ENCODE measurements around the gene KCNJ10.

The KCNJ10 gene

DNA sequence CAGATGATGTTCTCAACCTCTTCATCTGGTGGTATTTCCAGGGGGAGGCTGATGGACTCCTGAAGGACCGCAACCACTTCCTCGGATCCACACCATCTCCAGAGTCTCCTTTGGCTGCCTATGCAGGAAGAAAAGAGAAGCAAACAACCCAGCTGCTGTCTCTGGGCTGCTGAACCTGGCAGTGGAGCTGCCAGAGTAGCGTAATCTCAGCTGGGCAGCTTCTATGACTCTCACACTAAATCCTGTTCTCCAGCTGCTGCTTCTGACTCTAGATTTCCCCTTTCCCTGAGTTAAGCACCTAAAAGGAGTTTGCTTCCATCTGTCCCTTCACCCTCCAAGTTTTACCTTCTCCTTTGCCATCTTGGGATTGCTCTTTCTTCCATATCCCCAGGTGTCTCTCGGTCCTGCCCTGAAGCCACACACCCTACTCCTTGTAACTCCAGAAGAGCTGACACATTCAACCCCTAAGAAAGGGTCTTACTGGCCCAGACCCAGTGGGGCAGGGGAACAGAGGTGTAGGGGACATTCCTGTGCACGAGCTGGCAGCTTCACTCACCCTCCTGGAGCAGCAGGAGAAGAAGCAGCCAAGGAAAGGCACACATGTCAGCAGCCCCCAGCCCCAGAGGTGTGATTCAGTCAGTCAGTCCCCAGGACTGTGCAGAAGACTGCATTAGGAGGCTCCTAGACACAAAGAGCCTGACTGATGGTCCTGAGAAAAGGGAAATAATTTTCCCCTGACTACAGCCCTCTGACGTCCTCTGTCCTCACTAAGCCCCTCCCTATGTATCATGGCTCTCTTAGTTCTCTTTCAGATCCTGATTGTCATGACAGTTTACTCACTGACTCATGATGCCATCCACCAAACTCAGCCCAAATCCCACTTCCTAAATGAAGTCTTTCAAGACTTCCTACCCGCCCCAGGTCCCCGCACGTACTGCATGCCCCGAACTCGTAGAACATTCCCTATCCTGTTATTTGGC is 116.1 kb downstream of the KCNJ10 start, which contains the start of gene SLAMF9:
Gene SLAMF9, minus strand, starts transcription at position 702 of the 980 bp plus-strand sequence. Its CDS starts 100 bp downstream, at position 602.
- TF ChIP-seq, protein P1, sequence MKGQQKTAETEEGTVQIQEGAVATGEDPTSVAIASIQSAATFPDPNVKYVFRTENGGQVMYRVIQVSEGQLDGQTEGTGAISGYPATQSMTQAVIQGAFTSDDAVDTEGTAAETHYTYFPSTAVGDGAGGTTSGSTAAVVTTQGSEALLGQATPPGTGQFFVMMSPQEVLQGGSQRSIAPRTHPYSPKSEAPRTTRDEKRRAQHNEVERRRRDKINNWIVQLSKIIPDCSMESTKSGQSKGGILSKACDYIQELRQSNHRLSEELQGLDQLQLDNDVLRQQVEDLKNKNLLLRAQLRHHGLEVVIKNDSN (IDR thresholded peaks at IDR 0.05), result no peak
- TF ChIP-seq, protein P2, sequence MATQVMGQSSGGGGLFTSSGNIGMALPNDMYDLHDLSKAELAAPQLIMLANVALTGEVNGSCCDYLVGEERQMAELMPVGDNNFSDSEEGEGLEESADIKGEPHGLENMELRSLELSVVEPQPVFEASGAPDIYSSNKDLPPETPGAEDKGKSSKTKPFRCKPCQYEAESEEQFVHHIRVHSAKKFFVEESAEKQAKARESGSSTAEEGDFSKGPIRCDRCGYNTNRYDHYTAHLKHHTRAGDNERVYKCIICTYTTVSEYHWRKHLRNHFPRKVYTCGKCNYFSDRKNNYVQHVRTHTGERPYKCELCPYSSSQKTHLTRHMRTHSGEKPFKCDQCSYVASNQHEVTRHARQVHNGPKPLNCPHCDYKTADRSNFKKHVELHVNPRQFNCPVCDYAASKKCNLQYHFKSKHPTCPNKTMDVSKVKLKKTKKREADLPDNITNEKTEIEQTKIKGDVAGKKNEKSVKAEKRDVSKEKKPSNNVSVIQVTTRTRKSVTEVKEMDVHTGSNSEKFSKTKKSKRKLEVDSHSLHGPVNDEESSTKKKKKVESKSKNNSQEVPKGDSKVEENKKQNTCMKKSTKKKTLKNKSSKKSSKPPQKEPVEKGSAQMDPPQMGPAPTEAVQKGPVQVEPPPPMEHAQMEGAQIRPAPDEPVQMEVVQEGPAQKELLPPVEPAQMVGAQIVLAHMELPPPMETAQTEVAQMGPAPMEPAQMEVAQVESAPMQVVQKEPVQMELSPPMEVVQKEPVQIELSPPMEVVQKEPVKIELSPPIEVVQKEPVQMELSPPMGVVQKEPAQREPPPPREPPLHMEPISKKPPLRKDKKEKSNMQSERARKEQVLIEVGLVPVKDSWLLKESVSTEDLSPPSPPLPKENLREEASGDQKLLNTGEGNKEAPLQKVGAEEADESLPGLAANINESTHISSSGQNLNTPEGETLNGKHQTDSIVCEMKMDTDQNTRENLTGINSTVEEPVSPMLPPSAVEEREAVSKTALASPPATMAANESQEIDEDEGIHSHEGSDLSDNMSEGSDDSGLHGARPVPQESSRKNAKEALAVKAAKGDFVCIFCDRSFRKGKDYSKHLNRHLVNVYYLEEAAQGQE (IDR thresholded peaks at IDR 0.05; ENCODE audit: low read depth), result no peak
- no peak for TF ChIP-seq TAF1 (IDR thresholded peaks at IDR 0.05; ENCODE audit: low read depth)
- TF ChIP-seq NFIC (IDR thresholded peaks at IDR 0.05), result no peak
- TF ChIP-seq YY1 (IDR thresholded peaks at IDR 0.05; ENCODE audit: low read depth), result no peak
- TF ChIP-seq ZBTB7A (IDR thresholded peaks at IDR 0.05; ENCODE audit: low read depth), result no peak
- TF ChIP-seq TEAD4 (IDR thresholded peaks at IDR 0.05), result no peak
- TF ChIP-seq TCF12 (IDR thresholded peaks at IDR 0.05; ENCODE audit: low read depth), result no peak
- TF ChIP-seq, protein P3, sequence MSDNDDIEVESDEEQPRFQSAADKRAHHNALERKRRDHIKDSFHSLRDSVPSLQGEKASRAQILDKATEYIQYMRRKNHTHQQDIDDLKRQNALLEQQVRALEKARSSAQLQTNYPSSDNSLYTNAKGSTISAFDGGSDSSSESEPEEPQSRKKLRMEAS (IDR thresholded peaks at IDR 0.05), result no peak
- TF ChIP-seq EGR1 (IDR thresholded peaks at IDR 0.05), result no peak
- no peak for TF ChIP-seq FOXM1 (IDR thresholded peaks at IDR 0.05; ENCODE audit: borderline replicate concordance, low read depth)
- TF ChIP-seq CEBPB (IDR thresholded peaks at IDR 0.05), result no peak
- TF ChIP-seq CREB1 (IDR thresholded peaks at IDR 0.05; ENCODE audit: low read depth), result no peak
- TF ChIP-seq EP300 (IDR thresholded peaks at IDR 0.05; ENCODE audit: borderline replicate concordance), result no peak
- TF ChIP-seq RAD21 (IDR thresholded peaks at IDR 0.05; ENCODE audit: low read depth), result no peak

DNA sequence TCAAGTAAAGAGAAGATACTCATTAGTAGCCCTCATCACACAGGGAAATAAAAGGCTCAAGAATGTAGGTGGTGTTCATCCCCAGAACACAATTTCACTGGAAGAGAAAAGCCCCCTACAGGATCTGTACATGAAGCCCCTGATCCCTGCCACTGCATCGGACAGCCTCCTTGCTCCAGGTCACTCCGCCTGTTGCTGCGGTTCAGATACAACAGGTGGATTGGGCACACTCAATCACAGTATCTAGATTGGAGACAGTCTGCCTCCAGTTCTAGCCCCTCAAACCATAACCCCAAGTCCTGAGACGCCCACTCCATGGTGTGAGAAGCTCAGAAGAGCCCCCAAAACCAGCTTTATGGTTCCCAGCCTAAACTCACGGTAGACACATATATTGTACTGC is 117.0 kb downstream of the KCNJ10 start:
- TF ChIP-seq EGR1 (IDR thresholded peaks at IDR 0.05) (no peak), CEBPB (IDR thresholded peaks at IDR 0.05) (no peak), ZBTB7A (IDR thresholded peaks at IDR 0.05; ENCODE audit: low read depth) (no peak), TAF1 (IDR thresholded peaks at IDR 0.05; ENCODE audit: low read depth) (no peak), TEAD4 (IDR thresholded peaks at IDR 0.05) (no peak), RAD21 (IDR thresholded peaks at IDR 0.05; ENCODE audit: low read depth) (no peak), TCF12 (IDR thresholded peaks at IDR 0.05; ENCODE audit: low read depth) (no peak), EP300 (IDR thresholded peaks at IDR 0.05; ENCODE audit: borderline replicate concordance) (no peak), CREB1 (IDR thresholded peaks at IDR 0.05; ENCODE audit: low read depth) (no peak), YY1 (IDR thresholded peaks at IDR 0.05; ENCODE audit: low read depth) (no peak), NFIC (IDR thresholded peaks at IDR 0.05) (no peak), FOXM1 (IDR thresholded peaks at IDR 0.05; ENCODE audit: borderline replicate concordance, low read depth) (no peak)
- TF ChIP-seq, protein P3 (IDR thresholded peaks at IDR 0.05), result no peak
- TF ChIP-seq, protein P2 (IDR thresholded peaks at IDR 0.05; ENCODE audit: low read depth), result no peak
- TF ChIP-seq, protein P1 (IDR thresholded peaks at IDR 0.05), result no peak

DNA sequence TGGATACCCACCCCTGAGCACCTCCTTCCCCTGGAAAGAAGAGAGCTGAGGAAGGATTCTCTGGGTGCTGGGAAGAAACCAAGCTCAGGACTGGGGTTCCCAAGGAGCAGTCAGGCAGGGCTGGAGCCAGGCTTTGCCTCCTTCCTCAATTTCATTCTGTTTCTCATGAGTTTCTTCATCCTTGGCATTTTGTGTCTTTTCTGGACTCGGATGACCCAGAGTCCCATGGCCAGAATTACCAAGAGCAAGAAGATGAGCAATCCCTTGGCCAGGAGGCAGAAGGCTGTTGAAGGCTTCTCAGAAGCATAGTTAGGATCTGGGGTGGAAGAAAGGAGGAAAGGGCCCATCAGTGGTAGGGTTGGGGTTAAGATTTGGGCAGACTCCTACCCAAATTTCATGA is 118.4 kb downstream of the KCNJ10 start:
- TF ChIP-seq, protein P2 (IDR thresholded peaks at IDR 0.05; ENCODE audit: low read depth), result no peak
- TF ChIP-seq ZBTB7A (IDR thresholded peaks at IDR 0.05; ENCODE audit: low read depth) (no peak), FOXM1 (IDR thresholded peaks at IDR 0.05; ENCODE audit: borderline replicate concordance, low read depth) (no peak), RAD21 (IDR thresholded peaks at IDR 0.05; ENCODE audit: low read depth) (no peak), CEBPB (IDR thresholded peaks at IDR 0.05) (no peak), TCF12 (IDR thresholded peaks at IDR 0.05; ENCODE audit: low read depth) (no peak)
- TF ChIP-seq, protein P1 (IDR thresholded peaks at IDR 0.05), result no peak
